Small intestine (tissue), 7 donors: ENCODE results near the gene ZIC5. TPM values are rescaled to one million over a fixed set of nuclear protein-coding genes. Genes with fewer than 3 reads are reported as not detected.
A peak's percentile ranks its signal among the peaks of the same experiment; 100 is the strongest.

Experiments used
- DNase-seq, 2 donors: peaks; one replicate each; pipeline versions ENCODE4 v3.0.0 to v3.0.0-alpha.2; 2013
- FAIRE-seq: peaks from 2 replicates; lab custom pipeline; 2012; peaks lifted over from hg19 to GRCh38; lab: Jason Lieb, UNC
- H3K27ac ChIP-seq, 3 donors: one replicate each; pipeline ENCODE4 v1.5.1; 2013; ENCODE audit warnings: low read length in 2 of 3, mild to moderate bottlenecking in 2 of 3, control low read depth in 1 of 3, inconsistent platforms in 1 of 3, low read depth in 1 of 3, moderate library complexity in 1 of 3
- H3K27me3 ChIP-seq, 3 donors: one replicate each; pipeline ENCODE4 v1.6.1; 2013; ENCODE audit warnings: low read length in 3 of 3, inconsistent platforms in 1 of 3; ENCODE audit not compliant: control insufficient read depth in 3 of 3, insufficient read depth in 3 of 3
- H3K36me3 ChIP-seq, 3 donors: one replicate each; pipeline ENCODE4 v1.6.1; 2013; ENCODE audit warnings: low read length in 3 of 3, inconsistent platforms in 1 of 3, low read depth in 1 of 3, mild to moderate bottlenecking in 1 of 3, moderate library complexity in 1 of 3; ENCODE audit not compliant: control insufficient read depth in 3 of 3, insufficient read depth in 2 of 3
- H3K4me1 ChIP-seq, 3 donors: one replicate each; pipeline ENCODE4 v1.6.1; 2013; ENCODE audit warnings: low read length in 2 of 3, inconsistent platforms in 1 of 3, low read depth in 1 of 3, mild to moderate bottlenecking in 1 of 3, moderate library complexity in 1 of 3; ENCODE audit not compliant: control insufficient read depth in 3 of 3, insufficient read depth in 2 of 3
- H3K4me3 ChIP-seq, 3 donors: one replicate each; pipeline ENCODE4 v1.5.1; 2013; ENCODE audit warnings: low read length in 3 of 3, control low read depth in 1 of 3, inconsistent platforms in 1 of 3, low read depth in 1 of 3, mild to moderate bottlenecking in 1 of 3, moderate library complexity in 1 of 3
- H3K9me3 ChIP-seq, 2 donors: one replicate each; pipeline ENCODE4 v1.6.1; 2013; ENCODE audit warnings: low read depth in 1 of 2, low read length in 1 of 2; ENCODE audit not compliant: control insufficient read depth in 2 of 2, insufficient read depth in 1 of 2
- WGBS, 3 donors: extraction: QIAGEN DNeasy Blood & Tissue Kit; methylation state at CpG; one replicate each; pipeline ENCODE4 v1.1.7; 2013; 5-methylcytosine and 5-hydroxymethylcytosine counted together
- polyA plus RNA-seq, 4 donors: library from polyadenylated mRNA; stranded (reverse) in 3 of 4; unstranded in 1 of 4; fragments of 200-250 nt in 3 of 4; fragments of 120-200 nt in 1 of 4; gene quantifications; one replicate each; pipeline versions ENCODE4 v1.2.1 to v1.2.3, GENCODE V29; 2013
- donor health status: healthy with polysubstance abuse.
- donor health status: control.
- donor health status: control.
- donor health status: Bipolar disorder and iron deficiency.
- donor health status: healthy.

ZIC5 gene
- polyA plus RNA-seq, 4 donors, result 0.01 TPM; not detected in 3

DNA sequence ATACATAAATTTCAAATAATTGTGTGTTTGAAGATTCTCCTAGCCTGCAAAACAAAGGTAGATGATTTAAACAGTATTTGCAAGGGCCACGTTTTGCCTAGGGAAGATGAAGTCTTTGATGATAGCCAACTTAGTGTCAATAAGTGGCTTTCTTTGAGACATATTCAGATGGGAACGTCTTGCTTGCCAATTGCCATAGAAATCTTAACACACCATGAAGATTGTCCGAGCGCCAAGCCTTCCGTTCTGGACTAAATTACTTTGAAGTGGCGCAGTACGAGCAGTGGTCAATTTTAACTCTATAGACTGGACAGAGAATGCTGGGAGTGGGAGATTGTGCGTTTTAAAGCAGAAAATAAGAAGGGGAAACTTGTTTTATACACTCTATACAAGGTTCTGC lies 9.9 kb downstream of the ZIC5 start:
- DNase-seq (no peak), FAIRE-seq (no peak)
- Histone ChIP-seq H3K4me1 (peaks cover 0 to 2% (median 1%) of the 10 kb centered on the region in 3 donors), H3K36me3 (no peaks in the 10 kb centered on the region), H3K27me3 (peaks cover 7 to 87% (median 61%) of the 10 kb centered on the region in 3 donors), H3K9me3 (no peaks in the 10 kb centered on the region), H3K27ac (no peak overlapping the region), H3K4me3 (no peak overlapping the region)
- WGBS, 3 donors, result 48 to 54% (median 51%) methylated on average over 8 of the region's 8 CpGs

DNA sequence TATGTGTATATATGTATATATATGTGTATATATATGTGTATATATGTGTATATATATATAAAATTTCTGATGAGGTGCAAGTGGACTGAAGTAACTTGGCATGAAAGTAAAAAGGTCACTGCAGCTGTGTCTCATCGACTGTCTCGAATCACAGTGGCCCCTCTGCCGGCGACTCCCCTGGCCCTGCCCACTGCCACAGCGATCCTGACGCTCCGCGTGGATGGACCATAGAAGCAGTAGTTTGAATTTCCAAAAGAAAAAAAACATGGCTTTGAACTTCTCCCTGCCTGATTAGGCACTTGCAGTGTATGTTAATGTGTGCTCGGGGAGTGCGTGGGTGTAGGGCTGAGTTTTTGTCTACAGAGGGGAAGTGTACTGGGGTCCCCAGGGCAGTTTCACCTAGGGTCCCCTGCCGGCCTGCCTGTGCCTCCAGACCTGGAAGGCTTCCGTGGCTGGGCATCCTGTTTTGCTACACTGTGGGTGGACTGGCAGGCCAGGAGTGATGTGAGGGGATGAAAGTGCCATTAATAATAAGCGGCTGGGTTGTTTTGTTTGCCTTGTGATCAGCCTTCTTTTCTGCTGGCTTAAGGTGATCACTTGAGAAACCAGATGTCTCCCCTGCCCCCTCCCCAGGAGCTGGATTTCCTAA lies 10.8 kb downstream of the ZIC5 start:
- H3K36me3 ChIP-seq, result no peaks in the 10 kb centered on the region
- no peak overlapping the region for H3K4me3 ChIP-seq
- peaks cover 4 to 87% (median 64%) of the 10 kb centered on the region in 3 donors for H3K27me3 ChIP-seq
- no peaks in the 10 kb centered on the region for H3K9me3 ChIP-seq
- WGBS, 3 donors, result 6 to 12% (median 10%) methylated on average over 13 of the region's 13 CpGs
- peaks cover 2 to 10% (median 3%) of the 10 kb centered on the region in 3 donors for H3K4me1 ChIP-seq
- DNase-seq (no peak), FAIRE-seq (no peak)
- H3K27ac ChIP-seq, result no peak overlapping the region

- FAIRE-seq, result no peak
Observed at GRCh38 chr13:99959540-99960230, 11.9 kb downstream of the ZIC5 start.

DNA sequence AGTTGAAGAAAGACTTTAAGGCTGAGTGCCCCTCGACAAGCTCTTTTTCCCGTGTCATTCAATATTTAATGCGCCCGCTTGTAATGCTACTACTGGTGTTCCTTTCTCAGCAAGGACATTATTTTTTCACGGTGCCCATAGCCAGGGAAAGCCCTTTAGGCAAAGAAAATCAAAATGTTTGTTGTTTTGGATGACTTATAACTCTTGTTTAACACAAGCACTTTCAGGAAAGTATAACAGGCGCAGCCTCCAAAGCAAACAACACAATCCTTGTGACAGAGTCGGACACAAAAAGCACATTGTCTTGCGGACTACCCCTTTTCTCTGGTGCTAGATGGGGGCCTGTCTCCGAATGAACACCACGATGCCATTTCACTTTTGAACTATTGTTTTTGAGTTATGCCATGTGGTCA lies 12.4 kb downstream of the ZIC5 start:
- peaks cover 6 to 90% (median 66%) of the 10 kb centered on the region in 3 donors for H3K27me3 ChIP-seq
- FAIRE-seq, result no peak
- no peak overlapping the region for H3K4me3 ChIP-seq
- DNase-seq, result peak in 1 of 2 donors; percentile 26
- no peaks in the 10 kb centered on the region for H3K36me3 ChIP-seq
- peaks cover 2 to 13% (median 3%) of the 10 kb centered on the region in 3 donors for H3K4me1 ChIP-seq
- WGBS, 3 donors, result 9 to 22% (median 14%) methylated on average over 10 of the region's 10 CpGs
- H3K27ac ChIP-seq, result no peak overlapping the region
- no peaks in the 10 kb centered on the region for H3K9me3 ChIP-seq

More at GRCh38 chr13:99959540-99960230, 11.9 kb downstream of the ZIC5 start:
- H3K4me1 ChIP-seq, result peaks cover 2 to 13% (median 3%) of the 10 kb centered on the region in 3 donors
- H3K27me3 ChIP-seq, result peaks cover 6 to 88% (median 66%) of the 10 kb centered on the region in 3 donors
- DNase-seq, result peak in 1 of 2 donors; percentile 41
- WGBS, 3 donors, result 4 to 8% (median 5%) methylated on average over 49 of the region's 49 CpGs
- no peak overlapping the region for H3K27ac ChIP-seq
- no peaks in the 10 kb centered on the region for H3K36me3 ChIP-seq
- peak overlapping the region in 1 of 3 donors; percentile 12 for H3K4me3 ChIP-seq
- H3K9me3 ChIP-seq, result no peaks in the 10 kb centered on the region

GRCh38 chr13:99958406-99959126 lies 13.0 kb downstream of the ZIC5 start:
- no peak for FAIRE-seq

GRCh38 chr13:99956473-99957349 lies 14.9 kb downstream of the ZIC5 start:
- peaks cover 2 to 13% (median 3%) of the 10 kb centered on the region in 3 donors for H3K4me1 ChIP-seq
- H3K4me3 ChIP-seq, result peak overlapping the region in 1 of 3 donors; percentile 18
- peaks cover 6 to 98% (median 64%) of the 10 kb centered on the region in 3 donors for H3K27me3 ChIP-seq
- peak in 1 of 2 donors; percentile 38 for DNase-seq
- WGBS, 3 donors, result 1 to 2% (median 2%) methylated on average over 63 to 68 of the region's 68 CpGs
- H3K9me3 ChIP-seq, result no peaks in the 10 kb centered on the region
- no peaks in the 10 kb centered on the region for H3K36me3 ChIP-seq
- no peak for FAIRE-seq
- H3K27ac ChIP-seq, result no peak overlapping the region

More at GRCh38 chr13:99958406-99959126, 13.0 kb downstream of the ZIC5 start:
- Histone ChIP-seq H3K27ac (no peak overlapping the region), H3K4me1 (peaks cover 2 to 13% (median 3%) of the 10 kb centered on the region in 3 donors), H3K9me3 (no peaks in the 10 kb centered on the region), H3K27me3 (peaks cover 6 to 90% (median 66%) of the 10 kb centered on the region in 3 donors), H3K4me3 (no peak overlapping the region), H3K36me3 (no peaks in the 10 kb centered on the region)
- DNase-seq, result no peak
- 12 to 18% (median 15%) methylated on average over 35 of the region's 35 CpGs for WGBS, 3 donors

- FAIRE-seq, result no peak
- H3K27me3 ChIP-seq, result peaks cover 6 to 96% (median 63%) of the 10 kb centered on the region in 3 donors
- H3K9me3 ChIP-seq, result no peaks in the 10 kb centered on the region
- H3K27ac ChIP-seq, result no peak overlapping the region
- H3K36me3 ChIP-seq, result no peaks in the 10 kb centered on the region
- WGBS, 3 donors, result 3 to 5% (median 3%) methylated on average over 50 to 57 of the region's 57 CpGs
- H3K4me1 ChIP-seq, result peaks cover 2 to 13% (median 3%) of the 10 kb centered on the region in 3 donors
- peak in 1 of 2 donors; percentile 31 for DNase-seq
- peak overlapping the region in 1 of 3 donors; percentile 17 for H3K4me3 ChIP-seq
Observed at GRCh38 chr13:99955747-99956472, 15.7 kb downstream of the ZIC5 start.
